ENCODE results near the gene ITPK1. TPM values are rescaled to one million over a fixed set of nuclear protein-coding genes. Genes with fewer than 3 reads are reported as not detected.
A peak's percentile ranks its signal among the peaks of the same experiment; 100 is the strongest.

ITPK1 gene
- total RNA-seq, 4 donors from 2014 or later: 43.9 to 56.1 (median 44.5) TPM

DNA sequence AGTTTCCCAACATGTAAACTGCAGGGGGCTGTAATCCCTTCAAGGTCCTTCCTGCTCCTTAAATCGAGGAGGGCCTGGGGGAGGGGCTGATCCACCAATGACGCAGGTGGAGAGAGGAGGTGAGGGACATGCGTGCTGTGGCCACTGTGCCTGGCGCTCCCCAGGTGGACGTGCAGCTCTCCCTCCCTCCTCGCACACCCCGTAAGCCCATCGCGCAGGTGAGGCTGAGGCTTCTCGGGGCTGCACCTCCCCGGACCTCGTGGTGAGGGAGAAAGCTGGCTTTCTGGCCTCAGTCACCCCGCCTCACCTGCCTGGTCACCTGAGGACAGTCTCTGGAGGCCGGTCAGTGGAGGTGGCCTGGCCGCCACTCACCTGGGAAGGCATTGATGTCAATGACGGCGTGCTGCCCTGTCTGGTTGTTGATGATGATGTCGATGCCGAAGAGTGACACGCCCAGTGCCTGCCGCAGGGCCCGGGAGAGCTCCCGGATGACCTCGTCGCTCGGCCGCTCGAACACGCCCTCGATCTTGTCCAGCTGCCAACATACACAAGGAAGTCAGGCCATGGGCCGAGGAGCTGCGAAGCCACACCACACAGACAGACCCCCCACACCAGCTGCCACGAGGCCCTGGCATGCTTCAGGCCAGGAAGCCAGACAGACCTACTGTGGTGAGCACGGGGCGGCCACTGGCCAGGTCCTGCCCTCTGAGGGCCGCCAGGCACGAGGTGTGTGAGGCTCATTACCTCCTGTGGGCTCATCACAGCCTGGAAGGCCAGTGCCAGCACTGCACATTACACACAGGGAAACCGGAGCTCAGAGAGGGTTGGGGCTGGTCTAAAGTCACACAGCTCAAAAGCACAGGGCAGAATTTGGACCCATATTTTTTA lies 169.5 kb downstream of the ITPK1 start:
- no peak for TF ChIP-seq POLR2A (IDR thresholded peaks at IDR 0.05)
- intact Hi-C loops (cut with DNase I): no loop called here
- Histone ChIP-seq H3K4me1 (no peaks in the 10 kb centered on the region), H3K9me3 (no peaks in the 10 kb centered on the region), H3K36me3 (peaks cover 5 to 10% of the 10 kb centered on the region in 2 donors), H3K4me3 (replicated peaks in 1 of 3) (no peak overlapping the region), H3K27ac (no peak overlapping the region), H3K27me3 (no peaks in the 10 kb centered on the region)
- peak; percentile 21 to 47 for DNase-seq
- WGBS, 2 donors: 66 to 87% methylated on average over 25 to 28 of the region's 38 CpGs

DNA sequence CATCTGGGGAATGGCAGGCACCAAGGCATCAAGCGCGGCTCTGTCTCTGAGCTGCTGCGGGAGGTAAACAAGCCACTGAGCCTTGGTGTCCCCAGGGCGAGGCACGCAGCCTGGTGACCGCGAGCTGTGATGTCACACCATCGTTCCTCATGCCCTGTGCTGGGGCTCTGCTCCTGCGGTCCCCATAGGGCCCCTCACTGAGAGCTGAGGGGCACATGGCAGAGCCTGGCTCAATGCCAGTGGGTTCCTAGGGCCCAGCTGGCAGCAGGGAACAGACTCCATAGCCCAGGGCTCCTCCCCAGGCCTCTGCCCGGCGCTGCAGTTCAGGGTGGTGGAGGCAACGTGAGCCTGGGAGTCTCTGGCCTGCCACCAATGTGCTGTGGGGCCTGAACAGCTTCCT lies 170.2 kb downstream of the ITPK1 start:
- intact Hi-C loops (cut with DNase I): no loop called here

DNA sequence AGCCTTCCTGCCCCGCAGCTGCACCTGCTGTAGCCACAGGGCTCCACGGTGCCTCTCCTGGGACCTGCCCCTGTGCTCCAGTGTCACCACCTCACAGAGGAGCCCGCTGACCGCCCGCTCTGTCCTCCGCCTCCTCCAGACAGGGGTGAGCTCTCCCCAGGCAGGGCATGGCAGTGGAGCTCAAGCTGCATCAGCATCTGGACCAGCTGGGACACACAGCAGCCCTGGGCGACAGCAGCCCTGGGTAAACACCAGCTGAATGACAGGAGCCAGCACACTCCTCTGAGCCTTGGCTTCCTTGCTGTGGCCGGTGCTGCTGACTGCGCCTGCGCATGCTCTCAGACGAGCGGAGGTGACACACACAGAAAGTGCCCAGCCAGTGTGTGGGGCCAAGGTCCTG lies 170.7 kb downstream of the ITPK1 start:
- Histone ChIP-seq H3K27ac (no peak overlapping the region), H3K9me3 (no peaks in the 10 kb centered on the region), H3K4me1 (no peaks in the 10 kb centered on the region), H3K36me3 (peaks cover 0 to 3% of the 10 kb centered on the region in 2 donors), H3K27me3 (no peaks in the 10 kb centered on the region), H3K4me3 (replicated peaks in 1 of 3) (no peak overlapping the region)
- no peak for TF ChIP-seq POLR2A (IDR thresholded peaks at IDR 0.05)
- TF ChIP-seq, protein P1, sequence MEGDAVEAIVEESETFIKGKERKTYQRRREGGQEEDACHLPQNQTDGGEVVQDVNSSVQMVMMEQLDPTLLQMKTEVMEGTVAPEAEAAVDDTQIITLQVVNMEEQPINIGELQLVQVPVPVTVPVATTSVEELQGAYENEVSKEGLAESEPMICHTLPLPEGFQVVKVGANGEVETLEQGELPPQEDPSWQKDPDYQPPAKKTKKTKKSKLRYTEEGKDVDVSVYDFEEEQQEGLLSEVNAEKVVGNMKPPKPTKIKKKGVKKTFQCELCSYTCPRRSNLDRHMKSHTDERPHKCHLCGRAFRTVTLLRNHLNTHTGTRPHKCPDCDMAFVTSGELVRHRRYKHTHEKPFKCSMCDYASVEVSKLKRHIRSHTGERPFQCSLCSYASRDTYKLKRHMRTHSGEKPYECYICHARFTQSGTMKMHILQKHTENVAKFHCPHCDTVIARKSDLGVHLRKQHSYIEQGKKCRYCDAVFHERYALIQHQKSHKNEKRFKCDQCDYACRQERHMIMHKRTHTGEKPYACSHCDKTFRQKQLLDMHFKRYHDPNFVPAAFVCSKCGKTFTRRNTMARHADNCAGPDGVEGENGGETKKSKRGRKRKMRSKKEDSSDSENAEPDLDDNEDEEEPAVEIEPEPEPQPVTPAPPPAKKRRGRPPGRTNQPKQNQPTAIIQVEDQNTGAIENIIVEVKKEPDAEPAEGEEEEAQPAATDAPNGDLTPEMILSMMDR (IDR thresholded peaks at IDR 0.05): no peak
- intact Hi-C loops (cut with DNase I): no loop called here
- no peak for DNase-seq
- 93 to 96% methylated on average over 8 to 12 of the region's 12 CpGs for WGBS, 2 donors

More for the DNA sequence above, 170.2 kb downstream of the ITPK1 start:
- DNase-seq: no peak
- Histone ChIP-seq H3K4me1 (no peaks in the 10 kb centered on the region), H3K27me3 (no peaks in the 10 kb centered on the region), H3K9me3 (no peaks in the 10 kb centered on the region), H3K36me3 (peaks cover 5% of the 10 kb centered on the region in 2 donors), H3K4me3 (replicated peaks in 1 of 3) (no peak overlapping the region), H3K27ac (no peak overlapping the region)
- WGBS, 2 donors: 92 to 100% methylated on average over 3 to 6 of the region's 12 CpGs
- TF ChIP-seq, protein P1 (IDR thresholded peaks at IDR 0.05): no peak
- TF ChIP-seq POLR2A (IDR thresholded peaks at IDR 0.05): no peak

DNA sequence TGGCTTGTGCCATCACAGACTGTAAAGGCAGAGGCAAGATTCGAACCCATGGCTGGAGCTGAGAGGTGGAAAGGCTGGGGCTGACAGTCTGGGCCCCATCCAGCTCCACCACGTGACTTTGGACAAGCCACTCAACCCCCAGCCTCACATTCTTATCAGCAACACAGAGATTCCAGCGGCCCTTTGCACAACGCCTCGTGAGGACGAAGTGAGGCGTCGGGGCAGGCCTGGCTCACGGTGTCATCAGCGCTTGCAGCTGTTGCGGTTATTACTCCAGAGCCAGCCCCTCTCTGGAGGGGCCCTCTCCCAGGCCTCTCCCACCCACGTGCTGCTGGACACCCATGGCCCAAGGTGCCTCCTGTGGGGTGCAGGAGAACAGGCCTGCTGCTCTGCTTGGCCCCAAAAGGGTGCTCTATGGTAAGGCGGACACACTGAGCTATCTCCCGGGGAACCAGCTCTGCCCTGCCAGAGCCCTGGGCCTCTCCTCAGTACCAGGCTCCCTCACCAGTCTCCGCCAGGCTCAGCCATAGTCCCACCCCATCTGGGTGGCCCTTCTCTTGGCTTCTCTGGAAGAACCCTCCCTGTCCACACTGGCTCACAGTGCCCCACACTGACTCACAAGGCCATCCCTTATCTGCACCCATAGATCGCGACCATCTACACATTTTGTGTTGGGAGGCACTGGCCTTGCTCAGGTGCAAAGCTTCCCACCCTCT lies 171.7 kb downstream of the ITPK1 start:
- Histone ChIP-seq H3K9me3 (no peaks in the 10 kb centered on the region), H3K36me3 (peaks cover 0 to 3% of the 10 kb centered on the region in 2 donors), H3K27me3 (no peaks in the 10 kb centered on the region), H3K27ac (no peak overlapping the region), H3K4me1 (no peaks in the 10 kb centered on the region), H3K4me3 (replicated peaks in 1 of 3) (no peak overlapping the region)
- no peak for TF ChIP-seq POLR2A (IDR thresholded peaks at IDR 0.05)
- TF ChIP-seq, protein P1 (IDR thresholded peaks at IDR 0.05): no peak
- no peak for DNase-seq
- intact Hi-C loops (cut with DNase I): no loop called here
- 93 to 96% methylated on average over 15 to 16 of the region's 17 CpGs for WGBS, 2 donors

DNA sequence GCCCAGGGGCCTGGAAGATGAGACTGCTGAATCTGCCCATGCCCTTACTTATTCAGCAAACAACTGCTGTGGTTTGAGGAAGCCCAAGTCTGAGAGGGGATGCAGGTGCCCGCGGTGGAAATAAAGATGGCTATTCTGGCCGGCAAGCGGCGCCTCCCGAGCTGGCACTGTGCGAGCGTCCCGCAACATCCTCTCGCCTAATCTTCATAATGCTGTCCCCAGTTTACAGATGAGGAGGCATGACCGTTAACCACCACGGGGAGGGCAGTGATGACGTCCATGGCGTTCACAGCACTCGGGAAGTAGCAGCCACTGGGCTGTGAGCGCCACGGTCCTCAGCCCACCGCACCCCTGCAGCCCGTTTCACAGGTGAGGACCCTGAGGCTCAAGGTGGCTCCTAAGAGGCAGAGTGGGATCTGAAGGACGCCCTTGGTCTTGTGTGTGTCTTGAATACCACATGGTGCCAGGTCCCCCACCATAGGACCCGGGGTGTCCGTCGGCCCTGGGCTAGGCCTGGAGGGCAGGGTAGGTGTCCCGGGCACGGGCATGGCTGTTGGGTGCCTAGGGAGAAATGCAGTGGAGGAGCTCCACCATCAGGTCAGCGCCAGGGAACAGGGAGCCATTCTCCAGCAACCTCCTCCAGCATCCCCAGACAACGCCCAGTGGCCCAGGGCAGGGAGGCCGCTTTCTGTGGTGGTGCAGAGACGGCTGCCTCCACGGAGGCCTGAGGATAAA lies 172.6 kb downstream of the ITPK1 start:
- no peak for DNase-seq

More for the DNA sequence above, 172.6 kb downstream of the ITPK1 start:
- TF ChIP-seq, protein P1 (IDR thresholded peaks at IDR 0.05): no peak
- TF ChIP-seq POLR2A (IDR thresholded peaks at IDR 0.05): no peak
- intact Hi-C loops (cut with DNase I): no loop called here
- Histone ChIP-seq H3K9me3 (no peaks in the 10 kb centered on the region), H3K27me3 (no peaks in the 10 kb centered on the region), H3K4me1 (no peaks in the 10 kb centered on the region), H3K36me3 (peaks cover 0 to 3% of the 10 kb centered on the region in 2 donors), H3K4me3 (replicated peaks in 1 of 3) (no peak overlapping the region), H3K27ac (no peak overlapping the region)
- 94 to 95% methylated on average over 26 to 30 of the region's 30 CpGs for WGBS, 2 donors

Measured in thyroid gland (tissue), 4 donors.